SKM-1 (cell line): ENCODE measurements around the gene MPEG1.
A peak's percentile ranks its signal among the peaks of the same experiment; 100 is the strongest.

Experiments
- DNase-seq: peaks from one replicate; lab custom pipeline; 2025; ENCODE audit not compliant: unreplicated experiment; lab: John Stamatoyannopoulos, UW

MPEG1 gene

GRCh38 chr11:59172345-59173079 lies 40.2 kb downstream of the MPEG1 start:
- no peak for DNase-seq

- peak; percentile 87 for DNase-seq
Observed at GRCh38 chr11:59171508-59172322, 41.0 kb downstream of the MPEG1 start, which contains the start of gene DTX4. TSS of gene DTX4 (plus strand) at chr11:59172132. CDS start at chr11:59172596, 464 bp downstream.

GRCh38 chr11:59164028-59164427 lies 48.7 kb downstream of the MPEG1 start:
- no peak for DNase-seq
